GM19099 (cell line): ENCODE results near the gene CASP1.

ENCODE experiments used
- POLR2A ChIP-seq: IDR thresholded peaks from 3 replicates; pipeline ENCODE4 v1.6.1; 2011; ENCODE audit warnings: low read depth; ENCODE audit not compliant: insufficient read length; ENCODE audit errors: extremely low read depth

CASP1 gene

DNA sequence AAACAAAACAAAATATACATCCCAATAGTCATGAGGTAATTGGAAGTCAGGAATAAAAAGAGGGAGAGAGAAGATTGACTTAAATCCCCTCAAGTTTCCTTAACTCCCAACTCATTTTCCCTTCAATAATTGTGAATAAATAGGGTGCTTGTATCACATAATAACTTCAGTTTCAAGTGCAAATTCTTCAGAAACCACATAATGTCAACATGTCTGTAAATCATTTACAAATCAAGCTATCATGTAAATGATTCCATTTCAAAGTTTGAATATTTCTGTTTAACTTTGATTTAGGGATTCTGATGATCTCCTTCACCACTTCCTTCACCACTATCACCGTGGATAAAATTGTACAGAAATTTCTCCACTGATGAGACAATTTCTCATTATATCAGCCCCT lies 35.2 kb downstream of the CASP1 start:
- no peak for TF ChIP-seq POLR2A

DNA sequence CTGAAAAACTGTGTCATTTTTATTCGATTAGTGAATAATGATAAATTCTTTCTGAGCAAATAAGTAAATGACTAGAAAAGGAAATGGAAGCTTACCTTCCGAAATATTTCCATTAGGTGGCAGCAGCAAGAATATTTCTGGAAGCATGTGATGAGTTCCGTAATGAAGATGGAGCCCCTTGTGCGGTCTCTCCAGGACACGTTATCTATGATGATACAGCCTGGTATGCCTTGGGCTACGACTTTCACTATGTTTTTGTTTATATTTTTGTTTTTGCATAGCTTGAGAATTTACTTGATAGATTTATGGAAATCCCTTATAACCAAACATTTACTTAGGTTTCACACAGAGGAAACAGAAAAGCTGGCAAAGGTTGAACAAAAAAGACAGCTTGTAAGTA lies 37.7 kb downstream of the CASP1 start:
- no peak for TF ChIP-seq POLR2A

DNA sequence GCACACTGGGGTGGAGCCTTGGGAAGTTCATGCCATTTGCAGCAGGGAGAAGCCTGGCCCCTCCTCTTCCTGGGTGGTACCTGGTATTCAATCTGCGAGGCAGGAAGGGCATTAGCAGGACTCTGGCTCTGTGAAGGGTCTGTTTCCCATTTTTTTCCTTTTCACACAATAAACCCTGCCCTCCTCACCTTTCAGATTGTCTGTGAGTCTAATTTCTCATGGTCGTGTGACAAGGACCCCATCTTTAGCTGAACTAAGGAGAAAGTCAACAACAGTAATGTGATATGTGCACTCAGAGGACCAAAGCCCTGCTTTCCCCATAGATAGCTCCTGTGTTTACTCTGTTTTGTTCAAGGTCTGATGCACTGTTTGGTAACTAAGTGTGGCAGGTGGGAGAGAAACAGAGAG lies 39.9 kb downstream of the CASP1 start:
- no peak for TF ChIP-seq POLR2A

DNA sequence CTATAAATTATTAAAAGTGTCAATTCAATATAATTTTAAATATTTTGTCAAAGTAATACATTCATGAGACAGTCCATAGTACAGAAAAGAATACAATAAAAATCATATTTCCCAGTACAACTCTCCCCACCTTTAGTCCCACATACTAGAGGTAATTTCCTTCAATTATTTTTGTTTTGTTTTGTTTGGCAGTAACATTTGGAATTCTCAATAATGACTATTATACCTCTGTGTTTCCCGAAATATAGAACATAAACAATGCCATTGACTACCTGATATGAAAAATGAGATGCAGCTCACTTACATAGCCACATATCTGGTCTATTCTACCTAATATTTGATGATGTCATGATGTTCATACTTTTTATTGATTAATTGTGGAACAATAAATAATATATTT lies 42.2 kb downstream of the CASP1 start:
- TF ChIP-seq POLR2A = no peak

DNA sequence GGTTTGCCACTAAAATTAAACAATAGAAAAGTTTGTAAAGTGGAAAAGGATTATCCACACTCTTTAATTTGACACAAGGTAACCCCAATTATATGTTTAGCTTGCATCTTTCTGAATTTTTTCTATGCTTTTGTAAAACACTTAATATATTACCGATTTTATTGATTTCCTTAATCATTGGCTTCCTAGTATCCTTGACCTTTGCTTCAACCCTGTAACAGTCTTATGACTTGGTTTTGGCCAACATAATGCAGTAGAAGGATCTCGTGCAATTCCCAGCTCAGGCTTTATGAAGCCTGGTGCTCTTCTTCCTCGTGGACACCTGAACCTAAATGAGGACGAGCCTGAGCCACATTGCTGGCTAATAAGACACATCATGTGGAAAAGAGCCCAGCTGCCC lies 43.0 kb downstream of the CASP1 start:
- TF ChIP-seq POLR2A = no peak

DNA sequence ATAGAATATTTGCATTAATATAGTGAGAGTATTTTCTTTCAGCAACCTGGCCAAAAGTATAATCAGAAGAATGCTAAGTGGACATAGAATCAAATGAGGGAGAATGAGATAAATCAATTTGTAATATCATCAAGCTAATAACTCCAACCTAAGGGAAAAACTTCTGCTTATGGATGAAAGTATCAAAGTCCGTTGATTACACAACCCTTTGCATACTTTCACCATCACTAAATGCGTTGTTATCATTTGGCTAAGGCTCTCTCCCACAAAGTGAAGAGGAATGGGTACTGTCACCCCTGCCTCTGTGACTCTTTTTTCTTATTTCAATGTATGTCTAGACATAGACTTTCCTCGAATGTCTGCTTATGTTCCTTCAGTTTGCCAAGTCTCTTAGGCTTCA lies 50.1 kb downstream of the CASP1 start:
- no peak for TF ChIP-seq POLR2A

DNA sequence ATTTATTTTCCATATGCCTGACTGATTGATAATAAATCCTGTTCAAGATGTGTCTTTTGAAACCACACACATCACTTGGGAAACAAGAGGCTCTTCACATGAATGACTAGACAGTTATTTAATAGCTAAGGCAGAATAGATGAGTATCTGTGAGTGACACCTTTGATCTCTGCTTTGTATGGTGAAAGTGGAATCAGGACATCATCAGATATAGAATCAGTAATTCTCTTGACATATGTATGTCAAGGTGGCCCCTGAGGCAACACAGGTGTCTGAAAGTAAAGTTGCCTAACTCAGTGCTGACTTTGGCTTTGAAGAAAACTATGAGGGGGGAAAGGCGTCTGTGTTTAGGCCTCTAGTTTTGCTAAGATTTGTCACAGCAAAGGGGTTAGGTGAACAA lies 55.1 kb downstream of the CASP1 start:
- TF ChIP-seq POLR2A = no peak
